PC-9 (cell line): ENCODE measurements around the gene FBXO36. TPM values are rescaled to one million over a fixed set of nuclear protein-coding genes. Genes with fewer than 3 reads are reported as not detected.

ENCODE experiments used
- BruUV-seq: library from RNA; stranded (reverse); fragments of 400-500 nt; replicated peaks from 2 replicates; lab custom pipeline; 2021; lab: Mats Ljungman, UMichigan
- CTCF ChIA-PET: fragments of 300-600 bp; sonication (Branson Sonifier 250); formaldehyde crosslinking; loops from one replicate; lab custom pipeline; 2022; ENCODE audit warnings: antibody characterized with exemption; lab: Charles Lee
- POLR2A ChIA-PET: fragments of 300-600 bp; sonication (Branson Sonifier 250); formaldehyde crosslinking; loops from one replicate; lab custom pipeline; 2022; ENCODE audit warnings: antibody characterized with exemption; ENCODE audit not compliant: unreplicated experiment; lab: Charles Lee
- DNase-seq, 2 experiments: peaks; one replicate each; pipeline versions ENCODE4 v3.0.0 to v3.0.0-alpha.2; 2015 to 2022; ENCODE audit warnings: mixed read lengths in 1 of 2
- H2AFZ ChIP-seq: fragments of 200-600 bp; sonication (generic); 2 replicates; pipeline ENCODE4 v1.8.1; 2017; ENCODE audit warnings: antibody characterized with exemption
- H3F3A ChIP-seq: fragments of 200-600 bp; sonication (generic); 2 replicates; pipeline ENCODE4 v1.8.1; 2017; ENCODE audit warnings: antibody characterized with exemption, mild to moderate bottlenecking, low read depth; ENCODE audit not compliant: insufficient read depth
- H3K27ac ChIP-seq: fragments of 200-600 bp; sonication (generic); 2 replicates; pipeline ENCODE4 v1.6.1; 2016; ENCODE audit warnings: mixed run types
- H3K27me3 ChIP-seq: fragments of 200-600 bp; sonication (generic); 2 replicates; pipeline ENCODE4 v1.6.1; 2016; ENCODE audit warnings: low read depth, mixed run types; ENCODE audit not compliant: insufficient read depth
- H3K36me3 ChIP-seq: fragments of 200-600 bp; sonication (generic); 2 replicates; pipeline ENCODE4 v1.6.1; 2016; ENCODE audit warnings: low read depth, mixed run types
- H3K4me1 ChIP-seq: fragments of 200-600 bp; sonication (generic); replicated peaks from 2 replicates; pipeline ENCODE4 v1.6.1; 2016; ENCODE audit warnings: mixed run types; ENCODE audit not compliant: insufficient read depth
- H3K4me2 ChIP-seq: fragments of 200-600 bp; sonication (generic); 2 replicates; pipeline ENCODE4 v1.6.1; 2017; ENCODE audit warnings: mixed run types
- H3K4me3 ChIP-seq: fragments of 200-600 bp; sonication (generic); 2 replicates; pipeline ENCODE4 v1.6.1; 2016; ENCODE audit warnings: mixed run types
- H3K79me2 ChIP-seq: fragments of 200-600 bp; sonication (generic); 2 replicates; pipeline ENCODE4 v1.6.1; 2017; ENCODE audit warnings: low read depth, mixed run types
- H3K9me2 ChIP-seq: fragments of 200-600 bp; sonication (generic); 2 replicates; pipeline ENCODE4 v1.8.1; 2017; ENCODE audit warnings: mild to moderate bottlenecking; ENCODE audit not compliant: insufficient read depth
- H3K9me3 ChIP-seq: fragments of 200-600 bp; sonication (generic); 2 replicates; pipeline ENCODE4 v1.8.1; 2016; ENCODE audit warnings: low read depth; ENCODE audit not compliant: insufficient read depth
- H4K20me1 ChIP-seq: fragments of 200-600 bp; sonication (generic); 2 replicates; pipeline ENCODE4 v1.8.1; 2017; ENCODE audit not compliant: insufficient read depth
- EZH2 ChIP-seq: fragments of 200-600 bp; sonication (generic); IDR thresholded peaks from 2 replicates; pipeline ENCODE4 v1.8.0; 2017; ENCODE audit warnings: antibody characterized with exemption, low read depth
- intact Hi-C: fragments of 100-400 bp; cut with micrococcal nuclease; formaldehyde crosslinking; loops from one replicate; pipeline ENCODE4 v1.10.0; 2022; ENCODE audit not compliant: unreplicated experiment
- total RNA-seq: library from RNA; stranded (reverse); gene quantifications from 2 replicates; pipeline ENCODE4 v1.2.3, GENCODE V29; 2021
- TF ChIP-seq, protein P1 (sequence below): fragments of 200-600 bp; sonication (generic); conservative IDR thresholded peaks from 2 replicates; pipeline ENCODE4 v1.6.1; 2017; ENCODE audit warnings: mixed run types, antibody characterized with exemption, mild to moderate bottlenecking, moderate library complexity

The FBXO36 gene
- total RNA-seq, 1 experiment from 2014 or later, result 3.9 TPM

DNA sequence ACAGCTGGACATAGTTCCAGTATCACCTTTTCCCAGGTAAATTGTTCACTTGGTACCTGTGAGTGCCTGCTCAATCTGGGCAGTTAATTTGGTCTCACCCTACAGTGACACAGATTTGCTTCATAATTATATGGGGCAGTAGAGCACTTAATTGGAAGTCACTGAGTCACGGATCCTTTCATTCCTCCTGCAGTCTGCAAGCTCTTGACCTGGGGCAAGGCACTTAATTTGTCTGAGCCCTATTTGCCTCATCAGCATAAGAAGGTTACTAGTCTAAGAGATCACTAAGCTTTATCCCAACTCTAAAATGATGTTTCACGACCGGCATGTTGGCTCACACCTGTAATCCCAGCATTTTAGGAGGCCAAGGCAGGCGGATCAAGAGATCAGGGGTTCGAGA is 8.9 kb downstream of the FBXO36 start:
- POLR2A ChIA-PET, result no interaction called here
- CTCF ChIA-PET, result no interaction called here
- 0 out of 2 replicates have a peak, but pooled peaks cover 5% of the 10 kb centered on the region for H4K20me1 ChIP-seq
- H3K4me3 ChIP-seq, result peak overlapping the region; percentile 31; the same call in 1 of the 2 replicates
- H2AFZ ChIP-seq, result no peak overlapping the region
- peaks cover 13% of the 10 kb centered on the region for H3K79me2 ChIP-seq
- H3K4me1 ChIP-seq, result peaks cover 45% of the 10 kb centered on the region
- H3K27me3 ChIP-seq, result no peaks in the 10 kb centered on the region
- intact Hi-C loops, result no loop called here
- H3K9me2 ChIP-seq, result no peaks in the 10 kb centered on the region
- no peaks in the 10 kb centered on the region for H3K36me3 ChIP-seq
- no TSS peak for BruUV-seq
- H3F3A ChIP-seq, result peaks cover 40% of the 10 kb centered on the region
- DNase-seq, result peak in 1 of 2 experiments; percentile 63
- no peak for TF ChIP-seq EZH2
- TF ChIP-seq, protein P1, sequence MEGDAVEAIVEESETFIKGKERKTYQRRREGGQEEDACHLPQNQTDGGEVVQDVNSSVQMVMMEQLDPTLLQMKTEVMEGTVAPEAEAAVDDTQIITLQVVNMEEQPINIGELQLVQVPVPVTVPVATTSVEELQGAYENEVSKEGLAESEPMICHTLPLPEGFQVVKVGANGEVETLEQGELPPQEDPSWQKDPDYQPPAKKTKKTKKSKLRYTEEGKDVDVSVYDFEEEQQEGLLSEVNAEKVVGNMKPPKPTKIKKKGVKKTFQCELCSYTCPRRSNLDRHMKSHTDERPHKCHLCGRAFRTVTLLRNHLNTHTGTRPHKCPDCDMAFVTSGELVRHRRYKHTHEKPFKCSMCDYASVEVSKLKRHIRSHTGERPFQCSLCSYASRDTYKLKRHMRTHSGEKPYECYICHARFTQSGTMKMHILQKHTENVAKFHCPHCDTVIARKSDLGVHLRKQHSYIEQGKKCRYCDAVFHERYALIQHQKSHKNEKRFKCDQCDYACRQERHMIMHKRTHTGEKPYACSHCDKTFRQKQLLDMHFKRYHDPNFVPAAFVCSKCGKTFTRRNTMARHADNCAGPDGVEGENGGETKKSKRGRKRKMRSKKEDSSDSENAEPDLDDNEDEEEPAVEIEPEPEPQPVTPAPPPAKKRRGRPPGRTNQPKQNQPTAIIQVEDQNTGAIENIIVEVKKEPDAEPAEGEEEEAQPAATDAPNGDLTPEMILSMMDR, result no peak
- H3K9me3 ChIP-seq, result no peaks in the 10 kb centered on the region
- peak overlapping the region; percentile 59 for H3K4me2 ChIP-seq
- peak overlapping the region; percentile 76 for H3K27ac ChIP-seq

DNA sequence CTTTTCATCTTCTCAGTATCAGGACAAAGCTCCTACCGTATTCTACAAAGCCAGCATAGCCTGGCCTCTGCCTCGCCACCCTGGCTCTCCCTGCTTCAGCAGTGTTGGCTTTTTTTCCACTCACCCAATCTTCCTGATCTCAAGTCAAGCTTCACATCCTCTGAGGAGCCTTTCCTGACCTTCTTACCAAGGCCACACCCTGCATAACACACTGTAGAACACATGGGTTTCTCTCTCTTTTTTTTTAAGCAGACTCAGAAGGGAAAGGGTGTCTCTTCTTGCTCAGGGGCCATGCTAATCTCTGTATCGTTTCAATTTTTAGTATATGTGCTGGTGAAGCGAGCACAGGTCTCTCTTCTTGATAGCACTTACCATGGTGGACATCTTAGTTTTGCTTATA is 15.2 kb downstream of the FBXO36 start:
- H4K20me1 ChIP-seq, result no peaks in the 10 kb centered on the region
- H3K27me3 ChIP-seq, result no peaks in the 10 kb centered on the region
- no peaks in the 10 kb centered on the region for H3K9me3 ChIP-seq
- no peak overlapping the region for H3K4me3 ChIP-seq
- no peak overlapping the region for H3K4me2 ChIP-seq
- H3K36me3 ChIP-seq, result no peaks in the 10 kb centered on the region
- ChIA-PET POLR2A (interaction anchor here (0.6 kb wide), 2 partner anchors 15 to 1132 kb away, joined by 3 to 4 read pairs; partner anchors contain the start of gene FBXO36), CTCF (no interaction called here)
- TF ChIP-seq, protein P1, result no peak
- TF ChIP-seq EZH2, result no peak
- no peaks in the 10 kb centered on the region for H3K9me2 ChIP-seq
- no TSS peak for BruUV-seq
- no peak overlapping the region for H3K27ac ChIP-seq
- peaks cover 3% of the 10 kb centered on the region; the same call in 1 of the 2 replicates for H3K79me2 ChIP-seq
- no peak for DNase-seq
- no peak overlapping the region for H2AFZ ChIP-seq
- no peaks in the 10 kb centered on the region for H3F3A ChIP-seq
- H3K4me1 ChIP-seq, result no peaks in the 10 kb centered on the region
- intact Hi-C loops, result no loop called here

DNA sequence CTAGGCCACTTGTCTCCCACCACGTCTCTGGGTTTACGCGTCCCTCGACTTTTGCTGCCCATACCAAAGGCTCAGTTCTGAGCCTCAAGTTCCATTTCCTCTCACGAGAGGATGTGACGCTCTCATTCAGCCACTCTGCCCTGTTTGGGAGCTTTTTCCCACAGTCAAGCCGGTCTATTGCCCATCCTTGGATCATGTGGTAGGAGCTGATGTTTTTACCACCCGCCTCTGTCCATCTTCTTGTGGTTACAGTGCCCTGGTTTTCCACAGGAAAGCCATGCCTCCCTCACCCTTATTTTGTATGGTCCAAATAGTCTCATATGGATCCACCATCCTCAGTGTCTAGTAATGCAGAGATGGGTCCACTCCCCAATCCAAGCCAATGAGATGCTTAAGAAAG is 20.4 kb downstream of the FBXO36 start:
- Histone ChIP-seq H3K9me3 (no peaks in the 10 kb centered on the region), H3K79me2 (no peaks in the 10 kb centered on the region), H4K20me1 (no peaks in the 10 kb centered on the region), H3F3A (no peaks in the 10 kb centered on the region), H3K4me1 (no peaks in the 10 kb centered on the region), H2AFZ (no peak overlapping the region), H3K4me3 (no peak overlapping the region), H3K27me3 (no peaks in the 10 kb centered on the region), H3K27ac (no peak overlapping the region), H3K9me2 (no peaks in the 10 kb centered on the region), H3K36me3 (no peaks in the 10 kb centered on the region), H3K4me2 (no peak overlapping the region)
- intact Hi-C loops, result no loop called here
- ChIA-PET CTCF (no interaction called here), POLR2A (no interaction called here)
- no TSS peak for BruUV-seq
- no peak for DNase-seq
- TF ChIP-seq, protein P1, result no peak
- no peak for TF ChIP-seq EZH2
